K562 (cell line): ENCODE measurements around the gene ANO6. TPM values are rescaled to one million over a fixed set of nuclear protein-coding genes. Genes with fewer than 3 reads are reported as not detected.

Experiments used
- BMI1 ChIP-seq: fragments of 150-350 bp; IDR thresholded peaks from 2 replicates; pipeline ENCODE4 v1.6.1; 2014; ENCODE audit warnings: low read length
- DMBX1 ChIP-seq: fragments of 250-450 bp; sonication (Bioruptor Pico); IDR thresholded peaks from 2 replicates; pipeline ENCODE4 v1.8.0; 2022; ENCODE audit warnings: inconsistent platforms, mild to moderate bottlenecking, moderate library complexity, borderline replicate concordance
- E4F1 ChIP-seq: fragments of 250-450 bp; sonication (Bioruptor Pico); IDR thresholded peaks from 2 replicates; pipeline ENCODE4 v1.5.0; 2021; ENCODE audit warnings: mild to moderate bottlenecking, borderline replicate concordance
- GMEB1 ChIP-seq: fragments of 250-450 bp; sonication (Bioruptor Pico); IDR thresholded peaks from 2 replicates; pipeline ENCODE4 v1.4.0; 2020; ENCODE audit warnings: mild to moderate bottlenecking
- POU5F1 ChIP-seq: fragments of 150-350 bp; IDR thresholded peaks from 2 replicates; pipeline ENCODE4 v1.6.1; 2014; ENCODE audit warnings: borderline replicate concordance, low read length, low read depth, mild to moderate bottlenecking; ENCODE audit not compliant: partially characterized antibody
- SIN3A ChIP-seq, 2 experiments: fragments of 150-350 bp in 1 of 2; IDR thresholded peaks; 2 replicates each; pipeline ENCODE4 v1.6.1; 2011 to 2016; ENCODE audit warnings: borderline replicate concordance in 2 of 2, low read depth in 2 of 2, low read length in 2 of 2, mild to moderate bottlenecking in 2 of 2, moderate library complexity in 2 of 2; ENCODE audit not compliant: control insufficient read depth in 1 of 2
- SMARCE1 ChIP-seq: fragments of 450-650 bp; IDR thresholded peaks from 2 replicates; pipeline ENCODE4 v1.7.1; 2016; ENCODE audit warnings: mild to moderate bottlenecking
- STAT5B ChIP-seq: fragments of 250-450 bp; sonication (Bioruptor Pico); IDR thresholded peaks from 2 replicates; pipeline ENCODE4 v1.8.0; 2021; ENCODE audit warnings: mild to moderate bottlenecking, inconsistent platforms
- TFE3 ChIP-seq: fragments of 450-650 bp; formaldehyde crosslinking; IDR thresholded peaks from 2 replicates; pipeline ENCODE4 v1.4.0; 2020; ENCODE audit warnings: mild to moderate bottlenecking, mixed read lengths
- THRAP3 ChIP-seq: fragments of 450-650 bp; IDR thresholded peaks from 2 replicates; pipeline ENCODE4 v1.6.1; 2016; ENCODE audit warnings: mild to moderate bottlenecking, inconsistent platforms, borderline replicate concordance
- ZBTB34 ChIP-seq: fragments of 250-450 bp; sonication (Bioruptor Pico); IDR thresholded peaks from 2 replicates; pipeline ENCODE4 v1.8.0; 2021; ENCODE audit warnings: mild to moderate bottlenecking, moderate library complexity
- ZNF124 ChIP-seq: sonication (generic); formaldehyde crosslinking; IDR thresholded peaks from 2 replicates; pipeline ENCODE4 v1.8.1; 2022; ENCODE audit warnings: missing genetic modification reagents
- ZNF311 ChIP-seq: fragments of 250-450 bp; sonication (Bioruptor Pico); IDR thresholded peaks from 2 replicates; pipeline ENCODE4 v1.4.0; 2020; ENCODE audit warnings: mild to moderate bottlenecking, moderate library complexity
- ZNF707 ChIP-seq: fragments of 250-450 bp; sonication (Bioruptor Pico); conservative IDR thresholded peaks from 2 replicates; pipeline ENCODE4 v1.8.0; 2022; ENCODE audit warnings: inconsistent platforms, mild to moderate bottlenecking, moderate library complexity
- ZNF740 ChIP-seq, 3 experiments: fragments of 200-800 bp in 1 of 3; sonication (Bioruptor generic) in 1 of 3; sonication (generic) in 1 of 3; formaldehyde crosslinking in 1 of 3; IDR thresholded peaks; 2 replicates each; pipeline versions ENCODE4 v1.6.1 to v1.8.0; 2016 to 2022; ENCODE audit warnings: mild to moderate bottlenecking in 2 of 3, missing compliant biosample characterization in 2 of 3, missing genetic modification characterization in 2 of 3, missing genetic modification reagents in 1 of 3
- polyA plus RNA-seq, 8 experiments: library from polyadenylated mRNA; depleted of rRNA in 4 of 8; stranded (reverse) in 5 of 8; unstranded in 3 of 8; fragments of >200 nt; fragmentation: Nextera tagmentation in 2 of 8; fragmentation: Illumina TruSeq in 1 of 8; extraction: Ambion mirVana in 2 of 8; extraction: Trizol in 1 of 8; gene quantifications; 2 replicates each; pipeline versions ENCODE4 v1.2.1 to v1.2.3, GENCODE V29; 2011 to 2014; ENCODE audit warnings: inconsistent platforms in 1 of 8, missing spikeins in 1 of 8
- total RNA-seq, 7 experiments: library from RNA; depleted of rRNA in 6 of 7; stranded (reverse); fragments of >200 nt in 6 of 7; fragmentation: Illumina TruSeq in 2 of 7; extraction: Trizol in 2 of 7; gene quantifications; 2 replicates each; pipeline versions ENCODE4 v1.2.1 to v1.2.3, GENCODE V29; 2011 to 2021; ENCODE audit warnings: low replicate concordance in 1 of 7

ANO6 gene
- total and polyA plus RNA-seq, 9 of the 15 experiments (the other 6 are each of a cell fraction or from before 2014, with no cell fraction given), result 3.5 to 24.7 (median 20.3) TPM

- TF ChIP-seq ZNF707 (no peak), POU5F1 (no peak), SIN3A (IDR thresholded peaks at IDR 0.05; ENCODE audit: borderline replicate concordance in 2 of 2, control insufficient read depth in 1 of 2, low read depth in 2 of 2, low read length in 2 of 2) (no peak), TFE3 (no peak), STAT5B (CRISPR knock-in tag) (no peak), ZNF311 (CRISPR knock-in tag) (no peak), ZBTB34 (CRISPR knock-in tag) (no peak), ZNF740 (CRISPR knock-in tag; IDR thresholded peaks at IDR 0.05) (no peak), ZNF740 (tag; IDR thresholded peaks at IDR 0.05) (no peak), ZNF124 (CRISPR knock-in tag) (no peak), GMEB1 (no peak), SMARCE1 (peak; percentile 80), BMI1 (no peak), THRAP3 (no peak), E4F1 (no peak), DMBX1 (CRISPR knock-in tag) (no peak)
Observed at GRCh38 chr12:45227316-45228067, 11.6 kb downstream of the ANO6 start (continued).
